Muscle of leg (tissue), 11 donors: ENCODE measurements around the gene CD53. TPM values are rescaled to one million over a fixed set of nuclear protein-coding genes. Genes with fewer than 3 reads are reported as not detected.

Experiments used
- DNase-seq: peaks from one replicate; pipeline ENCODE4 v3.0.0; 2013
- H3K27ac ChIP-seq: one replicate; pipeline ENCODE4 v1.5.1; 2013; ENCODE audit warnings: mild to moderate bottlenecking, low read length, control low read depth
- H3K27me3 ChIP-seq: one replicate; pipeline ENCODE4 v1.6.1; 2013; ENCODE audit warnings: low read length; ENCODE audit not compliant: control insufficient read depth, insufficient read depth
- H3K36me3 ChIP-seq: one replicate; pipeline ENCODE4 v1.6.1; 2013; ENCODE audit warnings: low read length; ENCODE audit not compliant: control insufficient read depth, insufficient read depth
- H3K4me1 ChIP-seq: one replicate; pipeline ENCODE4 v1.6.1; 2013; ENCODE audit warnings: low read length; ENCODE audit not compliant: control insufficient read depth, insufficient read depth
- H3K4me3 ChIP-seq: one replicate; pipeline ENCODE4 v1.5.1; 2013; ENCODE audit warnings: low read length, control low read depth
- H3K9me3 ChIP-seq: replicated peaks from 2 replicates; pipeline ENCODE4 v1.6.1; 2013; ENCODE audit warnings: low read depth, low read length; ENCODE audit not compliant: control insufficient read depth
- WGBS: methylation state at CpG from one replicate; pipeline ENCODE4 v1.1.5; 2013; ENCODE audit warnings: missing lambda C conversion rate; ENCODE audit not compliant: insufficient coverage; 5-methylcytosine and 5-hydroxymethylcytosine counted together
- polyA plus RNA-seq, 8 donors: library from polyadenylated mRNA; unstranded; fragments of 120-200 nt; gene quantifications; one replicate each; pipeline versions ENCODE4 v1.2.1 to v1.2.3, GENCODE V29; 2013; ENCODE audit warnings: inconsistent platforms in 1 of 8, low replicate concordance in 1 of 8; ENCODE audit not compliant: insufficient read length in 8 of 8, insufficient read depth in 1 of 8
- total RNA-seq: library from RNA; stranded (reverse); fragments of 120-200 nt; gene quantifications from one replicate; pipeline ENCODE4 v1.2.4, GENCODE V29; 2013

Gene CD53
- total and polyA plus RNA-seq, 9 donors, result 7.0 to 9.6 (median 7.8) TPM

GRCh38 chr1:110875216-110875731 is 2.3 kb downstream of the CD53 start:
- Histone ChIP-seq H3K4me3 (peak overlapping the region; percentile 6), H3K9me3 (no peaks in the 10 kb centered on the region)

GRCh38 chr1:110876748-110877341 is 3.9 kb downstream of the CD53 start:
- Histone ChIP-seq H3K27me3 (no peaks in the 10 kb centered on the region), H3K9me3 (no peaks in the 10 kb centered on the region), H3K4me3 (no peak overlapping the region), H3K27ac (no peak overlapping the region), H3K4me1 (no peaks in the 10 kb centered on the region), H3K36me3 (no peaks in the 10 kb centered on the region)
- no peak for DNase-seq
- no CpG with 5 or more reads among the region's 1 CpG for WGBS

More at GRCh38 chr1:110875216-110875731, 2.3 kb downstream of the CD53 start:
- peak; percentile 11 for DNase-seq
- Histone ChIP-seq H3K36me3 (no peaks in the 10 kb centered on the region), H3K27me3 (no peaks in the 10 kb centered on the region), H3K4me1 (no peaks in the 10 kb centered on the region), H3K27ac (peak overlapping the region; percentile 44)
- 71% methylated on average over 1 of the region's 3 CpGs for WGBS

- H3K27ac ChIP-seq, result no peak overlapping the region
- no peak overlapping the region for H3K4me3 ChIP-seq
- WGBS, result 76% methylated on average over 3 of the region's 6 CpGs
- no peaks in the 10 kb centered on the region for H3K9me3 ChIP-seq
- H3K4me1 ChIP-seq, result no peaks in the 10 kb centered on the region
- no peak for DNase-seq
- H3K36me3 ChIP-seq, result no peaks in the 10 kb centered on the region
- H3K27me3 ChIP-seq, result no peaks in the 10 kb centered on the region
These were observed 4.4 kb downstream of the CD53 start for GRCh38 chr1:110877364-110877763.

- Histone ChIP-seq H3K27ac (no peak overlapping the region), H3K36me3 (no peaks in the 10 kb centered on the region), H3K4me1 (no peaks in the 10 kb centered on the region), H3K27me3 (no peaks in the 10 kb centered on the region), H3K9me3 (no peaks in the 10 kb centered on the region), H3K4me3 (no peak overlapping the region)
- DNase-seq, result no peak
- 66% methylated on average over 3 of the region's 8 CpGs for WGBS
These were observed 4.8 kb downstream of the CD53 start for GRCh38 chr1:110877776-110878175.

- no CpG with 5 or more reads among the region's 2 CpGs for WGBS
- H3K4me1 ChIP-seq, result no peaks in the 10 kb centered on the region
- H3K9me3 ChIP-seq, result no peaks in the 10 kb centered on the region
- no peaks in the 10 kb centered on the region for H3K36me3 ChIP-seq
- H3K4me3 ChIP-seq, result no peak overlapping the region
- H3K27ac ChIP-seq, result no peak overlapping the region
- H3K27me3 ChIP-seq, result no peaks in the 10 kb centered on the region
- no peak for DNase-seq
These were observed 5.6 kb downstream of the CD53 start for GRCh38 chr1:110878591-110878990.

- H3K9me3 ChIP-seq, result no peaks in the 10 kb centered on the region
- no peaks in the 10 kb centered on the region for H3K4me1 ChIP-seq
- H3K4me3 ChIP-seq, result no peak overlapping the region
- no peak for DNase-seq
- no peaks in the 10 kb centered on the region for H3K36me3 ChIP-seq
- H3K27me3 ChIP-seq, result no peaks in the 10 kb centered on the region
- H3K27ac ChIP-seq, result no peak overlapping the region
- WGBS, result no CpG with 5 or more reads among the region's 3 CpGs
These were observed 6.0 kb downstream of the CD53 start for GRCh38 chr1:110878993-110879392.

GRCh38 chr1:110879758-110880606 is 7.0 kb downstream of the CD53 start:
- no peaks in the 10 kb centered on the region for H3K4me1 ChIP-seq

GRCh38 chr1:110880708-110881374 is 7.9 kb downstream of the CD53 start:
- Histone ChIP-seq H3K27ac (no peak overlapping the region), H3K9me3 (no peaks in the 10 kb centered on the region), H3K4me3 (no peak overlapping the region), H3K36me3 (no peaks in the 10 kb centered on the region), H3K4me1 (no peaks in the 10 kb centered on the region), H3K27me3 (no peaks in the 10 kb centered on the region)
- DNase-seq, result no peak
- WGBS, result 80% methylated on average over 1 of the region's 2 CpGs

More at GRCh38 chr1:110879758-110880606, 7.0 kb downstream of the CD53 start:
- Histone ChIP-seq H3K36me3 (no peaks in the 10 kb centered on the region), H3K27ac (no peak overlapping the region), H3K27me3 (no peaks in the 10 kb centered on the region), H3K9me3 (no peaks in the 10 kb centered on the region), H3K4me3 (no peak overlapping the region)
- WGBS, result 26% methylated on average over 4 of the region's 7 CpGs
- DNase-seq, result peak; percentile 14

- Histone ChIP-seq H3K9me3 (no peaks in the 10 kb centered on the region), H3K4me3 (no peak overlapping the region), H3K4me1 (no peaks in the 10 kb centered on the region), H3K36me3 (no peaks in the 10 kb centered on the region), H3K27me3 (no peaks in the 10 kb centered on the region), H3K27ac (no peak overlapping the region)
- 76% methylated on average over 3 of the region's 6 CpGs for WGBS
- DNase-seq, result no peak
These were observed 15.1 kb downstream of the CD53 start for GRCh38 chr1:110888049-110888448.

- H3K27me3 ChIP-seq, result no peaks in the 10 kb centered on the region
These were observed 15.7 kb downstream of the CD53 start for GRCh38 chr1:110888641-110889040.

More at GRCh38 chr1:110888641-110889040, 15.7 kb downstream of the CD53 start:
- DNase-seq, result no peak
- Histone ChIP-seq H3K36me3 (no peaks in the 10 kb centered on the region), H3K9me3 (no peaks in the 10 kb centered on the region), H3K4me3 (no peak overlapping the region), H3K4me1 (no peaks in the 10 kb centered on the region), H3K27ac (no peak overlapping the region)
